Right atrium auricular region (tissue), 2 donors: ENCODE data around the gene POLR2H. TPM values are rescaled to one million over a fixed set of nuclear protein-coding genes. Genes with fewer than 3 reads are reported as not detected.

Source experiments
- DNase-seq: peaks from one replicate; pipeline ENCODE4 v3.0.0-alpha.2; 2019; ENCODE audit warnings: low spot score
- H3K27ac ChIP-seq, 2 donors: fragments of 200-600 bp; sonication (generic); 1 replicate in 1 of 2; 2 replicates in 1 of 2; pipeline ENCODE4 v1.5.1; 2016 to 2019
- H3K27me3 ChIP-seq, 2 donors: fragments of 200-600 bp; sonication (generic); one replicate each; pipeline versions ENCODE4 v1.5.1 to v1.6.0; 2017 to 2019
- H3K36me3 ChIP-seq: fragments of 200-600 bp; sonication (generic); one replicate; pipeline ENCODE4 v1.5.1; 2016
- H3K4me1 ChIP-seq, 2 donors: fragments of 200-600 bp; sonication (generic); one replicate each; pipeline versions ENCODE4 v1.5.1 to v1.6.0; 2017 to 2019
- H3K4me3 ChIP-seq, 2 donors: fragments of 200-600 bp; sonication (generic); 1 replicate in 1 of 2; 2 replicates in 1 of 2; pipeline ENCODE4 v1.5.1; 2017 to 2019; ENCODE audit warnings: mild to moderate bottlenecking in 1 of 2, moderate library complexity in 1 of 2
- H3K9me3 ChIP-seq, 2 donors: fragments of 200-600 bp; sonication (generic); one replicate each; pipeline ENCODE4 v1.5.1; 2019
- CTCF ChIP-seq, 2 donors: fragments of 200-600 bp; sonication (generic); IDR thresholded peaks; one replicate each; pipeline ENCODE4 v1.5.1; 2019; ENCODE audit warnings: antibody characterized with exemption in 2 of 2
- total RNA-seq, 2 donors: library from RNA; depleted of rRNA; stranded (reverse); fragments of >200 nt; gene quantifications; one replicate each; pipeline ENCODE4 v1.1.0, GENCODE V29; 2016

POLR2H gene
- total RNA-seq, 2 donors from 2014 or later = 26.8 to 35.5 TPM

- Histone ChIP-seq H3K9me3 (no peaks in the 10 kb centered on the region), H3K36me3 (peaks cover 83% of the 10 kb centered on the region), H3K27me3 (no peaks in the 10 kb centered on the region), H3K27ac (peak overlapping the region in 1 of 2 donors; percentile 43), H3K4me3 (no peak overlapping the region), H3K4me1 (peaks cover 0 to 32% of the 10 kb centered on the region in 2 donors)
- no peak for TF ChIP-seq CTCF (IDR thresholded peaks at IDR 0.05)
- DNase-seq = peak; percentile 75
Observed at GRCh38 chr3:184323696-184324095, 37.8 kb upstream of the POLR2H start.

GRCh38 chr3:184325269-184325668, 36.2 kb upstream of the POLR2H start:
- no peak for TF ChIP-seq CTCF (IDR thresholded peaks at IDR 0.05)
- Histone ChIP-seq H3K4me3 (no peak overlapping the region), H3K4me1 (peaks cover 0 to 16% of the 10 kb centered on the region in 2 donors), H3K9me3 (no peaks in the 10 kb centered on the region), H3K36me3 (peaks cover 99% of the 10 kb centered on the region), H3K27ac (no peak overlapping the region), H3K27me3 (no peaks in the 10 kb centered on the region)
- no peak for DNase-seq

- no peak for TF ChIP-seq CTCF (IDR thresholded peaks at IDR 0.05)
- Histone ChIP-seq H3K9me3 (no peaks in the 10 kb centered on the region), H3K4me3 (no peak overlapping the region), H3K27ac (no peak overlapping the region), H3K27me3 (no peaks in the 10 kb centered on the region), H3K36me3 (peaks cover 100% of the 10 kb centered on the region), H3K4me1 (peaks cover 0 to 10% of the 10 kb centered on the region in 2 donors)
- no peak for DNase-seq
Observed at GRCh38 chr3:184325715-184326369, 35.7 kb upstream of the POLR2H start.

- H3K4me3 ChIP-seq = no peak overlapping the region
- no peaks in the 10 kb centered on the region for H3K9me3 ChIP-seq
- H3K27me3 ChIP-seq = no peaks in the 10 kb centered on the region
- H3K27ac ChIP-seq = no peak overlapping the region
- DNase-seq = no peak
- H3K36me3 ChIP-seq = peaks cover 100% of the 10 kb centered on the region
- peaks cover 0 to 7% of the 10 kb centered on the region in 2 donors for H3K4me1 ChIP-seq
- TF ChIP-seq CTCF (IDR thresholded peaks at IDR 0.05) = no peak
Observed at GRCh38 chr3:184327171-184327570, 34.3 kb upstream of the POLR2H start.

- H3K4me3 ChIP-seq = no peak overlapping the region
- TF ChIP-seq CTCF (IDR thresholded peaks at IDR 0.05) = no peak
- peaks cover 0 to 11% of the 10 kb centered on the region in 2 donors for H3K4me1 ChIP-seq
- peaks cover 100% of the 10 kb centered on the region for H3K36me3 ChIP-seq
- H3K27ac ChIP-seq = no peak overlapping the region
- H3K27me3 ChIP-seq = no peaks in the 10 kb centered on the region
- no peak for DNase-seq
- H3K9me3 ChIP-seq = no peaks in the 10 kb centered on the region
Observed at GRCh38 chr3:184328516-184328915, 33.0 kb upstream of the POLR2H start.
